GM12878 (cell line): ENCODE measurements around the gene TCEAL1. TPM values are rescaled to one million over a fixed set of nuclear protein-coding genes. Genes with fewer than 3 reads are reported as not detected.

ENCODE experiments used
- ATAC-seq: fragments of 200-7000 bp; cut with Tn5 transposase; 3 replicates; pipeline ENCODE4 v1.9.1; 2020; ENCODE audit warnings: mild to moderate bottlenecking, moderate library complexity
- BruUV-seq: library from RNA; stranded (reverse); fragments of 400-500 nt; replicated peaks from 2 replicates; lab custom pipeline; 2021; lab: Mats Ljungman, UMichigan
- CTCF ChIA-PET: fragments of 300-600 bp; sonication (Branson Sonifier 250); formaldehyde crosslinking; extraction: SDS; loops from one replicate; lab custom pipeline; 2021; ENCODE audit warnings: inconsistent platforms; lab: Yijun Ruan, JAX
- POLR2A ChIA-PET: fragments of 350-600 bp; formaldehyde crosslinking; extraction: SDS; loops from one replicate; lab custom pipeline; 2021; ENCODE audit warnings: inconsistent platforms; lab: Charles Lee
- RAD21 ChIA-PET: fragments of 300-600 bp; sonication (Branson Sonifier 250); formaldehyde crosslinking; loops from one replicate; lab custom pipeline; 2023; ENCODE audit warnings: antibody characterized with exemption; ENCODE audit not compliant: unreplicated experiment; lab: Charles Lee
- SMC1A ChIA-PET: fragments of 300-600 bp; sonication (Branson Sonifier 250); formaldehyde crosslinking; loops from one replicate; lab custom pipeline; 2023; ENCODE audit not compliant: unreplicated experiment, uncharacterized antibody; lab: Charles Lee
- DNase-seq: peaks from one replicate; pipeline ENCODE4 v3.0.0-alpha.2; 2011; ENCODE audit warnings: low read depth, low spot score
- FAIRE-seq: peaks from 3 replicates; lab custom pipeline; 2011; peaks lifted over from hg19 to GRCh38; lab: Jason Lieb, UNC
- H2AFZ ChIP-seq: 2 replicates; pipeline ENCODE4 v1.6.0; 2011; ENCODE audit warnings: low read depth, low read length, control low read depth; ENCODE audit not compliant: control insufficient read depth
- H3K27ac ChIP-seq: 2 replicates; pipeline ENCODE4 v1.5.1; 2011; ENCODE audit warnings: control low read depth; ENCODE audit not compliant: control insufficient read depth, insufficient read depth
- H3K27me3 ChIP-seq, 2 experiments: replicated peaks in 1 of 2; 2 replicates each; pipeline versions ENCODE4 v1.6.0 to v1.6.1; 2011; ENCODE audit warnings: low read length in 1 of 2; ENCODE audit not compliant: control insufficient read depth in 2 of 2, insufficient read depth in 2 of 2
- H3K36me3 ChIP-seq, 2 experiments: 2 replicates each; pipeline ENCODE4 v1.5.1; 2011; ENCODE audit warnings: low read length in 1 of 2; ENCODE audit not compliant: control insufficient read depth in 2 of 2, insufficient read depth in 2 of 2
- H3K4me1 ChIP-seq: 2 replicates; pipeline ENCODE4 v1.6.1; 2011; ENCODE audit warnings: mild to moderate bottlenecking, low read length, moderate library complexity, mixed read lengths; ENCODE audit not compliant: control insufficient read depth, insufficient read depth
- H3K4me2 ChIP-seq: 2 replicates; pipeline ENCODE4 v1.6.0; 2011; ENCODE audit warnings: control low read depth; ENCODE audit not compliant: control insufficient read depth, insufficient read depth
- H3K4me3 ChIP-seq: fragments of 200-600 bp; sonication (generic); 2 replicates; pipeline ENCODE4 v1.5.1; 2016
- H3K79me2 ChIP-seq: 2 replicates; pipeline ENCODE4 v1.6.0; 2011; ENCODE audit warnings: low read length; ENCODE audit not compliant: control insufficient read depth, insufficient read depth
- H3K9ac ChIP-seq: 2 replicates; pipeline ENCODE4 v1.8.0; 2011; ENCODE audit warnings: low read length, control low read depth, mixed read lengths; ENCODE audit not compliant: control insufficient read depth, insufficient read depth
- H3K9me3 ChIP-seq: replicated peaks from 3 replicates; pipeline ENCODE4 v1.5.1; 2011; ENCODE audit warnings: mild to moderate bottlenecking, low read length; ENCODE audit not compliant: control insufficient read depth, insufficient read depth
- H4K20me1 ChIP-seq: 2 replicates; pipeline ENCODE4 v1.6.0; 2011; ENCODE audit not compliant: control insufficient read depth, insufficient read depth
- CEBPZ ChIP-seq: fragments of 150-350 bp; IDR thresholded peaks from 2 replicates; pipeline ENCODE4 v1.6.1; 2016; ENCODE audit warnings: low read depth, low read length
- E2F8 ChIP-seq: fragments of 450-650 bp; IDR thresholded peaks from 2 replicates; pipeline ENCODE4 v1.6.1; 2018; ENCODE audit warnings: mild to moderate bottlenecking, low read depth, moderate library complexity; ENCODE audit not compliant: partially characterized antibody
- SIX5 ChIP-seq: IDR thresholded peaks from 2 replicates; pipeline ENCODE4 v1.6.1; 2011; ENCODE audit warnings: mild to moderate bottlenecking, low read depth, low read length, moderate library complexity; ENCODE audit not compliant: severe bottlenecking
- SP1 ChIP-seq: IDR thresholded peaks from one replicate; pipeline ENCODE4 v1.6.1; 2011; ENCODE audit warnings: low read depth, low read length
- WRNIP1 ChIP-seq: IDR thresholded peaks from 2 replicates; pipeline ENCODE4 v1.6.1; 2011; ENCODE audit warnings: low read depth, low read length, improper control_type of control experiment, borderline replicate concordance
- ZZZ3 ChIP-seq: IDR thresholded peaks from 2 replicates; pipeline ENCODE4 v1.6.1; 2011; ENCODE audit warnings: low read depth; ENCODE audit not compliant: control insufficient read depth, insufficient read length
- WGBS: methylation state at CpG from one replicate; pipeline ENCODE4 v1.1.6; 2016; ENCODE audit warnings: low lambda C conversion rate; ENCODE audit not compliant: insufficient replicate concordance, insufficient coverage; ENCODE audit errors: missing lambda C conversion rate; 5-methylcytosine and 5-hydroxymethylcytosine counted together
- in situ Hi-C: fragments of 300-500 bp; cut with MboI; formaldehyde crosslinking; loops from 9 replicates; pipeline ENCODE4 v1.14.3; 2018; ENCODE audit warnings: mixed read lengths
- intact Hi-C: fragments of 100-400 bp; cut with micrococcal nuclease; formaldehyde crosslinking; loops from one replicate; pipeline ENCODE4 v1.14.2; 2022; ENCODE audit not compliant: unreplicated experiment
- polyA plus RNA-seq, 11 experiments: library from polyadenylated mRNA; depleted of rRNA in 4 of 11; unstranded in 6 of 11; stranded (reverse) in 5 of 11; fragments of >200 nt; fragmentation: Nextera tagmentation in 4 of 11; fragmentation: Illumina TruSeq in 1 of 11; extraction: Ambion mirVana in 4 of 11; extraction: Trizol in 1 of 11; gene quantifications; 1 replicate in 1 of 11; 2 replicates in 10 of 11; pipeline versions ENCODE4 v1.2.1 to v1.2.3, GENCODE V29; 2011 to 2016; ENCODE audit warnings: inconsistent platforms in 2 of 11, missing spikeins in 2 of 11, low read depth in 1 of 11
- total RNA-seq, 4 experiments: library from RNA; depleted of rRNA in 3 of 4; stranded (reverse); fragments of >200 nt in 3 of 4; fragmentation: Illumina TruSeq in 1 of 4; extraction: Trizol in 1 of 4; gene quantifications; 2 replicates each; pipeline versions ENCODE4 v1.2.1 to v1.2.3, GENCODE V29; 2013 to 2021
- TF ChIP-seq, protein P1 (sequence below), 3 experiments: IDR thresholded peaks in 2 of 3; conservative IDR thresholded peaks in 1 of 3; 2 replicates each; pipeline ENCODE4 v1.5.1; 2011; ENCODE audit warnings: low read depth in 3 of 3, low read length in 3 of 3, mild to moderate bottlenecking in 3 of 3, control low read depth in 2 of 3, moderate library complexity in 2 of 3, inconsistent platforms in 1 of 3, mixed read lengths in 1 of 3; ENCODE audit not compliant: control insufficient read depth in 2 of 3, insufficient read depth in 1 of 3; ENCODE audit errors: extremely low read depth in 1 of 3

Gene TCEAL1
- total and polyA plus RNA-seq, 10 of the 15 experiments (the other 5 are each of a cell fraction or from before 2014, with no cell fraction given) = 10.1 to 24.3 (median 17.8) TPM

DNA sequence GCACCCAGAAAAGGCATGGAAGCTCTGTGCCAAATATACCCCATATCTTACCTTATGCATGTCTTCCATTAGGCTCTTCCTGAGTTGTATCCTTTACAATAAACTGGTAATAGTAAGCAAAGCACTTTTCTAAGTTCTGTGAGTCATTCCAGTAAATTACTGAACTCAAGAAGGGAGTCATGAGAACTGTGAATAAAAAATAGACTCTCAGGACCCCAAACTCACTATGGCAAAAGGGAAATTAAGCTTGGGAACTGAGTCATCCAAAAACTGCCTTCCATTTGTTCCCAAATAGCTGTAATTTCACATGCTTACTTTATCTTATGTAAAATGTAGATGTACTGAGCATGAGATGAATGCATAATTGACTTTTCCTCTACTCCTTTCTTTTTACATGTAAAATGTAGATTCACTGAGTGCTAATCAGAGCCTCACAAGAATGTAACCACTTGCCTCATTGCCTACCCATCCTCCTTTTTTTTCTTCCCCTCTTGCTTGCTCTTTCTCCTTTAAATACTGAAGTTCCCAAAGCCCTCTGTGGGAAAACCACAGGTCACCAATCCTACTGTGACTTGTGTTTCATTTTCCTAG is 12.9 kb upstream of the TCEAL1 start:
- intact Hi-C loops (no loop called here), in situ Hi-C loops (no loop called here)
- no peaks in the 10 kb centered on the region for H4K20me1 ChIP-seq
- ChIA-PET RAD21 (no interaction called here), POLR2A (no interaction called here), CTCF (interaction anchor here (2.2 kb wide), 1 partner anchor 11 kb away, joined by 6 read pairs; no protein-coding TSS in a partner anchor)
- no peak overlapping the region for H3K4me2 ChIP-seq
- H3K27ac ChIP-seq = no peak overlapping the region
- H3K79me2 ChIP-seq = no peaks in the 10 kb centered on the region
- no peak overlapping the region for H3K4me3 ChIP-seq
- no peaks in the 10 kb centered on the region for H3K9me3 ChIP-seq
- H3K4me1 ChIP-seq = no peaks in the 10 kb centered on the region
- BruUV-seq = no TSS peak
- H3K9ac ChIP-seq = no peak overlapping the region
- FAIRE-seq = no peak
- TF ChIP-seq ZZZ3 = no peak
- TF ChIP-seq, all 136 proteins: peak for 0
- H3K27me3 ChIP-seq = no peaks in the 10 kb centered on the region
- H2AFZ ChIP-seq = no peak overlapping the region
- ATAC-seq (no peak), DNase-seq (no peak)
- SMC1A ChIA-PET = interaction anchor here (1.0 kb wide), 1 partner anchor 21 kb away, joined by 3 read pairs; no protein-coding TSS in a partner anchor
- no peaks in the 10 kb centered on the region for H3K36me3 ChIP-seq

DNA sequence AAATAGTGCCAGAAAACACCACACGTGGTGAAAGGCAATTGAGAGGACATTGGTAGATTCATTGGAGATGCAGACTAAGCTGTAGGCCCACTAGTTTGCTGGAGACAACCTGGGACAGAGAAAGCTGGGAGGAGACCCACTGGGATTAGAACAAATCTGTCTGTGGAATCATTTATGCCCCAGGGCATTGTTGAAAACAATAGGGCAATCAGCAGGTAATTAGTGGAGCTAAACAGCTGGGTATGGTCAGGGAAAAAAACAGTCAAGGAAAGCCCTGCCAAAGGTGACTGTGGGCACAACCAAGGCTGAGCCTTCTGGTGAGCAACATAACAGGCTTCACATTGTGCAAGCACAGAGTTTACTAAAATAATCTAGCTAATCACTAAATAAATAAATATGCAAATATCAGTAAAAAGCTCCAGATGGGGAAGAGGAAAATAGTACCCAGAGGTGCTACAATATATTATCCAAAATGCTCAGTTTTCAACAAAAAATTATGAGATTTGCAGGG is 12.0 kb upstream of the TCEAL1 start:
- DNase-seq (no peak), FAIRE-seq (no peak), ATAC-seq (no peak)
- Histone ChIP-seq H3K27ac (no peak overlapping the region), H3K27me3 (no peaks in the 10 kb centered on the region), H3K36me3 (no peaks in the 10 kb centered on the region), H4K20me1 (no peaks in the 10 kb centered on the region), H3K4me3 (no peak overlapping the region), H3K4me1 (no peaks in the 10 kb centered on the region), H3K4me2 (no peak overlapping the region), H3K9me3 (no peaks in the 10 kb centered on the region), H3K79me2 (no peaks in the 10 kb centered on the region), H2AFZ (no peak overlapping the region), H3K9ac (no peak overlapping the region)
- RAD21 ChIA-PET = no interaction called here
- POLR2A ChIA-PET = no interaction called here
- intact Hi-C loops = no loop called here
- BruUV-seq = no TSS peak
- SMC1A ChIA-PET = no interaction called here
- WGBS = 48% methylated on average over 1 of the region's 1 CpG
- CTCF ChIA-PET = interaction anchor here (2.2 kb wide), 1 partner anchor 12 kb away, joined by 6 read pairs; no protein-coding TSS in a partner anchor
- in situ Hi-C loops = no loop called here
- TF ChIP-seq CEBPZ = no peak
- TF ChIP-seq, protein P1, sequence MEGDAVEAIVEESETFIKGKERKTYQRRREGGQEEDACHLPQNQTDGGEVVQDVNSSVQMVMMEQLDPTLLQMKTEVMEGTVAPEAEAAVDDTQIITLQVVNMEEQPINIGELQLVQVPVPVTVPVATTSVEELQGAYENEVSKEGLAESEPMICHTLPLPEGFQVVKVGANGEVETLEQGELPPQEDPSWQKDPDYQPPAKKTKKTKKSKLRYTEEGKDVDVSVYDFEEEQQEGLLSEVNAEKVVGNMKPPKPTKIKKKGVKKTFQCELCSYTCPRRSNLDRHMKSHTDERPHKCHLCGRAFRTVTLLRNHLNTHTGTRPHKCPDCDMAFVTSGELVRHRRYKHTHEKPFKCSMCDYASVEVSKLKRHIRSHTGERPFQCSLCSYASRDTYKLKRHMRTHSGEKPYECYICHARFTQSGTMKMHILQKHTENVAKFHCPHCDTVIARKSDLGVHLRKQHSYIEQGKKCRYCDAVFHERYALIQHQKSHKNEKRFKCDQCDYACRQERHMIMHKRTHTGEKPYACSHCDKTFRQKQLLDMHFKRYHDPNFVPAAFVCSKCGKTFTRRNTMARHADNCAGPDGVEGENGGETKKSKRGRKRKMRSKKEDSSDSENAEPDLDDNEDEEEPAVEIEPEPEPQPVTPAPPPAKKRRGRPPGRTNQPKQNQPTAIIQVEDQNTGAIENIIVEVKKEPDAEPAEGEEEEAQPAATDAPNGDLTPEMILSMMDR (IDR thresholded peaks at IDR 0.05 in 2 of 3, conservative IDR thresholded peaks at IDR 0.05 in 1 of 3; ENCODE audit: control insufficient read depth in 2 of 3, extremely low read depth in 1 of 3, insufficient read depth in 1 of 3, low read depth in 3 of 3, low read length in 3 of 3) = no peak
- no peak for TF ChIP-seq E2F8
- TF ChIP-seq WRNIP1 = no peak
- TF ChIP-seq SIX5 = no peak
- no peak for TF ChIP-seq SP1
